Endothelial cell of umbilical vein (primary cell): ENCODE data around the gene UBTD2.

Experiments used
- CTCF ChIP-seq, 2 donors: IDR thresholded peaks; 1 replicate in 1 of 2; 2 replicates in 1 of 2; pipeline ENCODE4 v1.5.1; 2011; ENCODE audit warnings: low read length in 2 of 2, mild to moderate bottlenecking in 2 of 2, moderate library complexity in 2 of 2, control low read depth in 1 of 2, inconsistent platforms in 1 of 2, low read depth in 1 of 2; ENCODE audit not compliant: insufficient read depth in 1 of 2; ENCODE audit errors: extremely low read depth in 1 of 2
- EZH2 ChIP-seq: IDR thresholded peaks from 2 replicates; pipeline ENCODE4 v1.6.1; 2012; ENCODE audit warnings: borderline replicate concordance, low read depth, mild to moderate bottlenecking, moderate library complexity, low read length, inconsistent platforms; ENCODE audit not compliant: severe bottlenecking
- FOS ChIP-seq: IDR thresholded peaks from 2 replicates; pipeline ENCODE4 v1.6.1; 2011; ENCODE audit warnings: mild to moderate bottlenecking, low read length, moderate library complexity, borderline replicate concordance; ENCODE audit not compliant: insufficient read depth
- JUN ChIP-seq: IDR thresholded peaks from 2 replicates; pipeline ENCODE4 v1.6.1; 2011; ENCODE audit warnings: borderline replicate concordance, low read depth; ENCODE audit not compliant: insufficient read length, insufficient read depth
- MAX ChIP-seq: IDR thresholded peaks from 2 replicates; pipeline ENCODE4 v1.6.1; 2011; ENCODE audit not compliant: insufficient read depth, insufficient read length
- MYC ChIP-seq: IDR thresholded peaks from one replicate; pipeline ENCODE4 v1.6.1; 2011; ENCODE audit warnings: mild to moderate bottlenecking, low read depth, low read length
- POLR2A ChIP-seq: IDR thresholded peaks from 2 replicates; pipeline ENCODE4 v1.6.1; 2012; ENCODE audit warnings: low read depth, mild to moderate bottlenecking, control low read depth, low read length
- POLR2AphosphoS5 ChIP-seq: IDR thresholded peaks from 2 replicates; pipeline ENCODE4 v1.6.1; 2012; ENCODE audit warnings: low read depth, mild to moderate bottlenecking, control low read depth, low read length, moderate library complexity; ENCODE audit not compliant: insufficient read depth

- TF ChIP-seq JUN = no peak
- TF ChIP-seq POLR2AphosphoS5 = no peak
- TF ChIP-seq CTCF (IDR thresholded peaks at IDR 0.05; ENCODE audit: extremely low read depth in 1 of 2, insufficient read depth in 1 of 2, low read depth in 1 of 2, low read length in 2 of 2) = no peak
- TF ChIP-seq POLR2A = peak; percentile 44
- no peak for TF ChIP-seq MAX
- no peak for TF ChIP-seq FOS
- no peak for TF ChIP-seq EZH2
- no peak for TF ChIP-seq MYC
Observed at GRCh38 chr5:172284611-172284980, 1.0 kb upstream of the UBTD2 start.
